ENCODE measurements around the gene DST.

Gene DST

GRCh38 chr6:56479381-56479780 is 163.3 kb downstream of the DST start:
- H3K4me2 ChIP-seq (ENCODE audit: low read length) = no peak overlapping the region
- no peaks in the 10 kb centered on the region for H3K4me1 ChIP-seq (ENCODE audit: control insufficient read depth, low read length)
- no peaks in the 10 kb centered on the region for H4K20me1 ChIP-seq (ENCODE audit: control insufficient read depth, insufficient read depth, low read depth, low read length)
- H3K4me3 ChIP-seq (ENCODE audit: low read length) = no peak overlapping the region
- TF ChIP-seq EZH2phosphoT487 (IDR thresholded peaks at IDR 0.05; ENCODE audit: borderline replicate concordance, low read length) (no peak), CTCF (IDR thresholded peaks at IDR 0.05; ENCODE audit: low read depth, low read length, poor library complexity, severe bottlenecking) (no peak)
- no peaks in the 10 kb centered on the region for H3K79me2 ChIP-seq (ENCODE audit: control insufficient read depth, low read length)
- no peaks in the 10 kb centered on the region for H3F3A ChIP-seq (ENCODE audit: control insufficient read depth, insufficient read depth)
- no peaks in the 10 kb centered on the region for H3K9me2 ChIP-seq (replicated peaks; ENCODE audit: control insufficient read depth, low read length)
- no peaks in the 10 kb centered on the region for H3K9me3 ChIP-seq (ENCODE audit: control insufficient read depth, insufficient read depth, low read length)
- no peak overlapping the region for H3K27ac ChIP-seq (ENCODE audit: low read depth, low read length)
- H3K36me3 ChIP-seq (ENCODE audit: control insufficient read depth, low read length) = peaks cover 2% of the 10 kb centered on the region; the same call in 1 of the 2 replicates
- no peaks in the 10 kb centered on the region for H3K27me3 ChIP-seq (ENCODE audit: control insufficient read depth, low read length)

DNA sequence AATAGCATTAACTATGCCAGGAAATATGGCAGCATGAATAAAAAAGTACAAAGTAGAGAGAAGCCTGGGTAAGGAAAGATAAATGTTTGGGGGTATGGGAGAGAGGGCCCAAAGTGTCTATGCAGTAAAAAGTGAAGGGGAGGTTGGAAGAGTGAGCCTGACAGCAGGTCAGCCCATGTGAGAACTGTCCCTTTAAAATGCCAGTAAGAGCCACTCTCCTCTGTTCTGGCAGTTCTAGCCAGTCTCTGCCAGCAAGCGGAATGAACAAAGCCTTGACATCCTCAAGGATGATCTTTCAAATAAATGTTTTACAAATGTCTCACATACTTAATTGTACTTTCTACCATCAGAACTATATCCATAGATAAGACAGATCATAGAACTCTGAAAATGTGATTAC is 164.5 kb downstream of the DST start:
- Histone ChIP-seq H3K36me3 (ENCODE audit: control insufficient read depth, low read length) (peaks cover 2% of the 10 kb centered on the region; the same call in 1 of the 2 replicates), H3F3A (ENCODE audit: control insufficient read depth, insufficient read depth) (no peaks in the 10 kb centered on the region), H3K9me2 (replicated peaks; ENCODE audit: control insufficient read depth, low read length) (no peaks in the 10 kb centered on the region), H3K4me1 (ENCODE audit: control insufficient read depth, low read length) (no peaks in the 10 kb centered on the region), H3K79me2 (ENCODE audit: control insufficient read depth, low read length) (no peaks in the 10 kb centered on the region), H3K9me3 (ENCODE audit: control insufficient read depth, insufficient read depth, low read length) (no peaks in the 10 kb centered on the region), H3K27ac (ENCODE audit: low read depth, low read length) (no peak overlapping the region), H3K4me2 (ENCODE audit: low read length) (no peak overlapping the region), H3K4me3 (ENCODE audit: low read length) (no peak overlapping the region), H3K27me3 (ENCODE audit: control insufficient read depth, low read length) (no peaks in the 10 kb centered on the region), H4K20me1 (ENCODE audit: control insufficient read depth, insufficient read depth, low read depth, low read length) (no peaks in the 10 kb centered on the region)
- no peak for TF ChIP-seq CTCF (IDR thresholded peaks at IDR 0.05; ENCODE audit: low read depth, low read length, poor library complexity, severe bottlenecking)
- no peak for TF ChIP-seq EZH2phosphoT487 (IDR thresholded peaks at IDR 0.05; ENCODE audit: borderline replicate concordance, low read length)

DNA sequence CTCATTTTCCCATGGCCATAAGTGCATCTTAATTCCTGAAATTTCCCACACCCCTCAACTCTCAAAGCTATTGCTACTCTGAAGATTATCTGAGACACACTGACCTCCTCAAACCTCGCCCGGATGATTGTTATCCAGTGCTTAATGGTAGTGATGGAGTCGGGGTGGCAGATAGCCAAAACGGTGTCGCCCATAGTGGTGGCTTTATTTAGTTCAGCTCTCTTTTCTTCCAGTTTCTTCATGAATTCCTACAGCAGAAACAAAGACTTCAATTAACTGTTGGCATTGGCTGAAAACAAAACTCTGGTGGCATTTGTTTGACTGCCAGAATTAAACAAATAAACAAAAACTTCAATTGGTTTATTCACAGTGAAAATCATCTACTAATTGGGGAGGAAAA is 165.4 kb downstream of the DST start:
- TF ChIP-seq EZH2phosphoT487 (IDR thresholded peaks at IDR 0.05; ENCODE audit: borderline replicate concordance, low read length) (no peak), CTCF (IDR thresholded peaks at IDR 0.05; ENCODE audit: low read depth, low read length, poor library complexity, severe bottlenecking) (no peak)
- no peak overlapping the region for H3K4me2 ChIP-seq (ENCODE audit: low read length)
- H3K9me2 ChIP-seq (replicated peaks; ENCODE audit: control insufficient read depth, low read length) = no peaks in the 10 kb centered on the region
- H3K9me3 ChIP-seq (ENCODE audit: control insufficient read depth, insufficient read depth, low read length) = no peaks in the 10 kb centered on the region
- no peaks in the 10 kb centered on the region for H3F3A ChIP-seq (ENCODE audit: control insufficient read depth, insufficient read depth)
- H3K79me2 ChIP-seq (ENCODE audit: control insufficient read depth, low read length) = no peaks in the 10 kb centered on the region
- H3K27me3 ChIP-seq (ENCODE audit: control insufficient read depth, low read length) = no peaks in the 10 kb centered on the region
- H3K27ac ChIP-seq (ENCODE audit: low read depth, low read length) = no peak overlapping the region
- H3K4me1 ChIP-seq (ENCODE audit: control insufficient read depth, low read length) = no peaks in the 10 kb centered on the region
- peaks cover 2% of the 10 kb centered on the region; the same call in 1 of the 2 replicates for H3K36me3 ChIP-seq (ENCODE audit: control insufficient read depth, low read length)
- H4K20me1 ChIP-seq (ENCODE audit: control insufficient read depth, insufficient read depth, low read depth, low read length) = no peaks in the 10 kb centered on the region
- H3K4me3 ChIP-seq (ENCODE audit: low read length) = no peak overlapping the region

Measured in DOHH2 (cell line).